Immature natural killer cell (primary cell): ENCODE measurements around the gene GPR146. TPM values are rescaled to one million over a fixed set of nuclear protein-coding genes. Genes with fewer than 3 reads are reported as not detected.

ENCODE experiments used
- polyA plus RNA-seq, 3 donors: library from polyadenylated mRNA; unstranded; fragments of 300-500 nt; fragmentation: Illumina TruSeq; gene quantifications; one replicate each; pipeline ENCODE4 v1.2.3, GENCODE V29; 2021

Gene GPR146
- polyA plus RNA-seq, 3 donors from 2014 or later, result 1.1 to 1.9 TPM; not detected in 1

Other genes starting within 250 kb of the GPR146 start
- gene SUN1, start 212.1 kb upstream of the GPR146 start, polyA plus RNA-seq, result 10 to 100 TPM; 19.3 to 31.5 (median 19.8) TPM
- gene GET4, start 168.0 kb upstream of the GPR146 start, polyA plus RNA-seq, result 10 to 100 TPM; 25.3 to 35.6 (median 25.5) TPM
- 10 to 100 TPM; 49.7 to 72.1 (median 55.1) TPM for gene ADAP1, start 89.9 kb upstream of the GPR146 start, polyA plus RNA-seq
- 10 to 100 TPM; 12.7 to 24.0 (median 18.1) TPM for gene COX19, start 69.0 kb upstream of the GPR146 start, polyA plus RNA-seq
- gene CYP2W1, start 61.4 kb upstream of the GPR146 start, polyA plus RNA-seq, result not detected
- gene GPER1, start 43.6 kb downstream of the GPR146 start, polyA plus RNA-seq, result under 1 TPM in 2 of 3 donors, not detected in 1; 0.14 to 0.31 TPM
- 100 to 1,000 TPM in 2 of 3 donors, 10 to 100 TPM in 1; 68.0 to 134 (median 114) TPM for gene ZFAND2A, start 115.7 kb downstream of the GPR146 start, polyA plus RNA-seq
- not detected for gene UNCX, start 188.3 kb downstream of the GPR146 start, polyA plus RNA-seq